Activated naive CD4-positive, alpha-beta T cell treated with Interleukin-2 at 50 U/mL for 16 hours (primary cell): ENCODE results near the gene PAXX.
A peak's percentile ranks its signal among the peaks of the same experiment; 100 is the strongest.

Experiments
- DNase-seq: peaks from one replicate; pipeline ENCODE4 v3.0.0-alpha.2; 2020

PAXX gene

GRCh38 chr9:136991993-136992818 lies at the start of gene PAXX:
Gene PAXX, plus strand, starts transcription at chr9:136992422. Its CDS starts 22 bp downstream, at chr9:136992444.
- DNase-seq = peak; percentile 95

DNA sequence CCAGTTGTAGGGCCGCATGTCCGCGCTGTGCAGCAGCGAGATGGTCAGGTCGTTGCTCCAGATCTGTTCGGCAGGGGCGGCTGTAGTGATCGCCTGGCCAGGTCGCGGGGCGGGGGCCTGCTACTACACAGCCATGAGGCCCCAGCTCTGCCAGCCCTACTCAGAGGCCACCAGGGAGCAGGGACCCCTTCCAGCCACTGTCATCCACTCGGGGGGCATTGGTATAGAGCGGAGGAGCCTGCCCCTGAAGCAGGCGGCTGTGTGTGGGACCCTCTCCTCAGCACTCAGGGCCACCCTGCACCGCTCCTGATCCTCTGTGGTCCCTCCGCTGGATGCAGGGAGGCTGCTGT lies 49.4 kb upstream of the PAXX start:
- no peak for DNase-seq

- peak; percentile 40 for DNase-seq
These were observed 48.7 kb upstream of the PAXX start for GRCh38 chr9:136943291-136944211.

- no peak for DNase-seq
These were observed 48.1 kb upstream of the PAXX start for GRCh38 chr9:136944212-136944518.

DNA sequence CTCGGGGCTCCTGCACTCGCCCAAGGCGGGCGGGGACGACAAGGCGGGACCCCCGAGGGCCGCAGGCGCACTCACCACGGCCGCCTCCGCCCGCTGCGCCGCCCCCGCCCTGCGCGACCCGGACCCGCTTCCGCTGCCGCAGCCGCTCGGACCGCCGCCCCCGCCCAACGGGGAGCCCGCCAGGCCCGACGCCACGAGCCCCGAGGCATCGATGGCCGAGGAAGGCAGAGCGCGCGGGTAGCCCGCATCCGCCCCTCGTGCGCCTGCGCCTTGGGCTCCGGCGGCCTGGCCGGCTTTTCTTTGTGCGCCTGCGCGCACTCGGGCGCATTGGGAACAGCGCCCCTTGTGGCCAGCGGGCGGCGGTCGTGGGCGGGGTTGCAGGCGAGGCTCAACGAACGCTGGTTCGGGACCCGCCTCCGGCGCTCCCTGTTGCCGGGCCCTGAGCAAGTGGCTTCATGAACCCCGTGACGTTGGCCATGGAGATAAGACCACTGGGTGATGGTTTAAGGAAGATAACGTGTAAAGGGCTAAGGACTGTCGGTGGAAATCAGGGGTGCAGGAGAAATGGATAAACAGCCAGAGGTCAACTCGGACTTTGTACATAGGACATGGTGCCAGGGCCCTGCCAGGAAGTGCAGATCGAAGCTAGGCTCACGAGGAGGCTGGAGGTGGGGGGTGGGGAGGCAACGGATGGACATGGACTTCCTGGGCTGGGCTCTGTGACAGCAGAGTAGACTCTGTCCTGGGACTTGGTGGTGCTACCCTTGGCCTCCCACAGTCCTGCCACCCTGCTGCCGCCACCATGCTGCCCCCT lies 47.5 kb upstream of the PAXX start, which contains the start of the genes C8G and FBXW5:
Gene C8G (plus strand): TSS at position 725 of the 814 bp plus-strand sequence. CDS start 78 bp downstream, at position 803.
Gene FBXW5 (minus strand): TSS at position 220 of the 814 bp plus-strand sequence. CDS start 655 bp downstream, outside the sequence.
- peak; percentile 94 for DNase-seq

DNA sequence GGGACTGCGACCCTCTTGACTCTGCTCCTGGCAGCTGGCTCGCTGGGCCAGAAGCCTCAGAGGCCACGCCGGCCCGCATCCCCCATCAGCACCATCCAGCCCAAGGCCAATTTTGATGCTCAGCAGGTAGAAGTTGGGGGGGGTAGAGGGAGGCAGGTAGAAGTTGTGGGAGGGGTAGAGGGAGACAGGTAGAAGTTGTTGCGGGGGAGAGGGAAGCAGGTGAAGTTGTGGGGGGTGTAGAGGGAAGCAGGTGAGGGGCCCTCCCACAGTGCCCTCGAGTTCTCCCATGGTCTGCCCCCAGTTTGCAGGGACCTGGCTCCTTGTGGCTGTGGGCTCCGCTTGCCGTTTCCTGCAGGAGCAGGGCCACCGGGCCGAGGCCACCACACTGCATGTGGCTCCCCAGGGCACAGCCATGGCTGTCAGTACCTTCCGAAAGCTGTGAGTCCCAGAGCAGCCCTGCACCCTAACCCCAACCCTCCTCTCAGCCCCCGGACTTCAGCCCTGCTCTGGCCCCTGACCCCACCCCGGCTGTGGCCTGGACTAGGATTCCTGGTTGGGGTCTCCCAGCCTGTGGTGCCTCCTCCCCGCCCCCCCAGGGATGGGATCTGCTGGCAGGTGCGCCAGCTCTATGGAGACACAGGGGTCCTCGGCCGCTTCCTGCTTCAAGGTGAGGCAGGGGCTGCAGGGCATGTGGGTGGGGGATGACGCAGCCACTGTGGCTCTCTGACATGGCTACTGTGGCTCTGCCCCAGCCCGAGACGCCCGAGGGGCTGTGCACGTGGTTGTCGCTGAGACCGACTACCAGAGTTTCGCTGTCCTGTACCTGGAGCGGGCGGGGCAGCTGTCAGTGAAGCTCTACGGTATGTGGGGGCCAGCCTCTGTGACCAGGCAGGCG lies 46.6 kb upstream of the PAXX start:
- DNase-seq = no peak

GRCh38 chr9:136946228-136947027 lies 45.8 kb upstream of the PAXX start:
- no peak for DNase-seq

DNA sequence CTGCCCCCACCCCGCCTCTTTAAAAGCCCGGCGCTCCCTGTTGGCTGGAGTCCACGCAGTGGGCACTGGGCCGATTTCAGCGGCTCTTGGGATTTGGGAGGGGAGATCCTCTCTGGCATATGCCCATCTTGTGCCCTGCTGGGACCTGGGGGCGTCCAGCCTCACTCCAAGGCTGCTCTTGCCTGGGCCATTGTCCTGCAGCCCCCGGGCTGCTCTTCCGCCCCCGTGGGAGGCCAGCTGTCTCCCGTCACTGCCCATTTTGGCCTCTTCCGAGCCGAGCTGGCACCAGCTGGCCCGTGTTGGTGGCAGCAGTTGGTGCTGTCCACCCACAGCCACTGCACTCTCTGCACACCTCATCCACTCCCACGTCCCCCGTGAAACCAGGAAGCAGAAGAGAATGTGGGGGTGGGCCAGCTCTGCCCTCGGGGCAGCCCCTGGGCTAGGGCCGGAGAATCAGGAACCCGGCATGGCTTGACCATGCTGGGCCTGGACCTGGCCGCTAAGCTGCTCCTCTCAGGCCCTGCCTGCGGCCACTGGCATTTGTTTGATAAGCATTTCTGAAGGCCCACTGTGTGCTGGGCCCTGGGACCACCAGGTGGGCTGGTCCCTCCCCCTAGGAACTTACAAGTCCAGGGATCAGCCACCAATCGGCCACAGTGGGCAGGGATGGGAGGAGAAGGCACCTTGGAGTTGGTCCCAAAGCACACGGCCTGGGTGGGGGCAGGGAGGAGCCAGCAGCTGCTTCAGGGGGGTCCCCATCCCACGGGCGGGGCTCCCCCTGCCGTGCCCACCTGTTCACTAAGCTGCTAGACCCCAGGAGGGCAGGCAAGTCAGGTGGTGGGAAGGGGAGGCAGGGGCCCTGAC lies 45.0 kb upstream of the PAXX start:
- no peak for DNase-seq

DNA sequence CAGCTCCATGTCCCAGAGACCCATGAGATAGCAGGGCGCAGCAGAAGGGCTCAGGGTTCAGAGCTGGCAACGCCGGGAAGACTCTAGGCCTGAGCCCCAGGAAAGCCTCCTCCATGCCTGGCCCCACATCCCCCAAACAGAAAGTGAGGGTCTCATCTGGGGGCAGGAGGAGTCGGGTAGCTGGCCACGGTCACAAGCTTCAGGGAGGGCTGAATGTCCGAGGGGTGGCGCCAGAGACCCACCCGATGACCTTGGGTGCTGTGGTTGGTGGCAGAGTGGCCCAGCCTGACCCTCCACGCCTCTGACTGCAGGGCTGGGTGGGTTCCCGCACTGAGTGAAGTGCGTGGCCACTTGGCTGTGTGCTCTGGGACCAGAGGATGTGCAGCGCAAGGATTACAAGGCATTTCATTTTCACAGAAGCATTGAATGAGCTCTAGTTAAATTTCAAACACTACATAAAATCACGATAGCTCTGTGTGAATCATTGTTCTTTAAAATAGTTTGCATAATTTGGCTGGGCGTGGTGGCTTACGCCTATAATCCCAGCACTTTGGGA lies 44.2 kb upstream of the PAXX start:
- DNase-seq = no peak

GRCh38 chr9:136949239-136949816 lies 42.9 kb upstream of the PAXX start:
- DNase-seq = no peak

DNA sequence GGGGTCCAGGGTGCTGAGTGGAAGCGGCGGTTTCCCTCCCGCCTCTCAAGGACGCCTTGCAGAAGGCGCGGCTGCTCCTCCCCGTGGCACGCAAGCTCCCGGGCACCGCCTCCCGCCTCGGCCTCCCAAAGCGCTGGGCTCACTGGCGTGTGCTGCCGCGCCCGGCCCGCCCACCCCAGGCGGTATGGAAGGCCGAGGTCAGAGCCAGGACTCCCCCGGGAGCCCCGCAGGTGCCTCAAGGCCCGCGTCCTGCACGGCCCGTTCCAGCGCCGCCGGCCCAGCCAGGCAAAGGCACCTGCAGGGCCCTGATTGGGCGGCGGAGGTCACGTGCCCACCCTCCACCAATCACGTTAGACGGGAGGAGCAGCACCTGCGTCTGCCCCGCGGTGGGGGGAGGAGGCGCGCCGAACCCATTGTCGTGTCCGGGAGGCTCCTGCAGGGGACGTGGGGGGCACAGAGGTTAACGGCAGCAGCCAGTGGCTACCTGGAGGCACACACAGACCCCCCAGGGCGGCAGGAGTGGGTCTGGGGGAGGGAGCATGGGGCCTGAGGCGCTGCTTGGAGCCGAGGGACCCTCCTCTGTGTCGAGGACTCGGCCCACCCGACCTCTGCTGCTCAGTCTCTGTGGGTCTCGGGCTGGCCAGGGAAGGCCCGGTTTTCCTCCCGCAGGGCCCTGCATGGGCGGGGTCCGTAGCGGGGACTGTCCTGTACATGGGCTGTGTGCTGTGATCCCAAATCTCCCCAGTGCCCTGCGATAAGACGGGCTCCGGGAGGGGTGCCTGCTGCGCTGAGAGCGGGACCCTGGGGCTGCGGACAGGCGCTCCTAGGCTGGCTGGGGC lies 42.2 kb upstream of the PAXX start:
- DNase-seq = peak; percentile 98

- DNase-seq = no peak
These were observed 41.5 kb upstream of the PAXX start for GRCh38 chr9:136950656-136951276.

GRCh38 chr9:136951541-136952320 lies 40.5 kb upstream of the PAXX start, which contains the start of gene LCN12:
Gene LCN12, plus strand, starts transcription at chr9:136952273. Its CDS starts 55 bp downstream, at chr9:136952328.
- no peak for DNase-seq

- no peak for DNase-seq
These were observed 39.8 kb upstream of the PAXX start for GRCh38 chr9:136952321-136952850.

- DNase-seq = no peak
These were observed 39.1 kb upstream of the PAXX start for GRCh38 chr9:136952876-136953770.
